ENCODE measurements around the gene HNRNPR.

GRCh38 chr1:23337869-23338268, 6.2 kb downstream of the HNRNPR start:
- TF ChIP-seq, protein P1, sequence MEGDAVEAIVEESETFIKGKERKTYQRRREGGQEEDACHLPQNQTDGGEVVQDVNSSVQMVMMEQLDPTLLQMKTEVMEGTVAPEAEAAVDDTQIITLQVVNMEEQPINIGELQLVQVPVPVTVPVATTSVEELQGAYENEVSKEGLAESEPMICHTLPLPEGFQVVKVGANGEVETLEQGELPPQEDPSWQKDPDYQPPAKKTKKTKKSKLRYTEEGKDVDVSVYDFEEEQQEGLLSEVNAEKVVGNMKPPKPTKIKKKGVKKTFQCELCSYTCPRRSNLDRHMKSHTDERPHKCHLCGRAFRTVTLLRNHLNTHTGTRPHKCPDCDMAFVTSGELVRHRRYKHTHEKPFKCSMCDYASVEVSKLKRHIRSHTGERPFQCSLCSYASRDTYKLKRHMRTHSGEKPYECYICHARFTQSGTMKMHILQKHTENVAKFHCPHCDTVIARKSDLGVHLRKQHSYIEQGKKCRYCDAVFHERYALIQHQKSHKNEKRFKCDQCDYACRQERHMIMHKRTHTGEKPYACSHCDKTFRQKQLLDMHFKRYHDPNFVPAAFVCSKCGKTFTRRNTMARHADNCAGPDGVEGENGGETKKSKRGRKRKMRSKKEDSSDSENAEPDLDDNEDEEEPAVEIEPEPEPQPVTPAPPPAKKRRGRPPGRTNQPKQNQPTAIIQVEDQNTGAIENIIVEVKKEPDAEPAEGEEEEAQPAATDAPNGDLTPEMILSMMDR (IDR thresholded peaks at IDR 0.05) = no peak
- TF ChIP-seq POLR2A (IDR thresholded peaks at IDR 0.05) = no peak

Data from esophagus squamous epithelium (tissue), 4 donors.